CD14-positive monocyte (primary cell): ENCODE measurements around the gene EEA1. TPM values are rescaled to one million over a fixed set of nuclear protein-coding genes. Genes with fewer than 3 reads are reported as not detected.

Experiments
- DNase-seq, 3 donors: peaks; one replicate each; pipeline ENCODE4 v3.0.0-alpha.2; 2011 to 2022
- H2AFZ ChIP-seq: 2 replicates; pipeline ENCODE4 v1.6.0; 2012; ENCODE audit warnings: mild to moderate bottlenecking, low read depth, low read length, inconsistent platforms; ENCODE audit not compliant: insufficient read depth, poor library complexity, severe bottlenecking
- H3K27ac ChIP-seq, 2 donors: 1 replicate in 1 of 2; 2 replicates in 1 of 2; pipeline ENCODE4 v1.5.1; 2012 to 2013; ENCODE audit warnings: low read length in 2 of 2, control low read depth in 1 of 2, inconsistent platforms in 1 of 2, low read depth in 1 of 2, mild to moderate bottlenecking in 1 of 2
- H3K27me3 ChIP-seq, 2 donors: one replicate each; pipeline versions ENCODE4 v1.6.0 to v1.6.1; 2011 to 2013; ENCODE audit warnings: low read length in 2 of 2; ENCODE audit not compliant: control insufficient read depth in 2 of 2, insufficient read depth in 2 of 2
- H3K36me3 ChIP-seq, 2 donors: replicated peaks in 1 of 2; 1 replicate in 1 of 2; 2 replicates in 1 of 2; pipeline versions ENCODE4 v1.5.1 to v1.6.1; 2012 to 2013; ENCODE audit warnings: low read length in 2 of 2, control low read depth in 1 of 2, inconsistent platforms in 1 of 2, mild to moderate bottlenecking in 1 of 2; ENCODE audit not compliant: insufficient read depth in 2 of 2, control insufficient read depth in 1 of 2
- H3K4me1 ChIP-seq, 2 donors: 1 replicate in 1 of 2; 2 replicates in 1 of 2; pipeline versions ENCODE4 v1.5.1 to v1.6.1; 2012 to 2013; ENCODE audit warnings: low read length in 2 of 2, control low read depth in 1 of 2, inconsistent platforms in 1 of 2, mild to moderate bottlenecking in 1 of 2, moderate library complexity in 1 of 2; ENCODE audit not compliant: insufficient read depth in 2 of 2, control insufficient read depth in 1 of 2
- H3K4me2 ChIP-seq: replicated peaks from 2 replicates; pipeline ENCODE3; 2012; ENCODE audit warnings: low read length, moderate library complexity, mild to moderate bottlenecking; ENCODE audit not compliant: poor library complexity, severe bottlenecking; ENCODE audit errors: extremely low read depth
- H3K4me3 ChIP-seq, 3 experiments: fragments of 200-600 bp in 1 of 3; sonication (generic) in 1 of 3; replicated peaks in 1 of 3; 1 replicate in 2 of 3; 2 replicates in 1 of 3; pipeline ENCODE4 v1.5.1; 2011 to 2013; ENCODE audit warnings: low read length in 3 of 3, mild to moderate bottlenecking in 3 of 3, control low read depth in 2 of 3, low read depth in 2 of 3, inconsistent platforms in 1 of 3, moderate library complexity in 1 of 3
- H3K79me2 ChIP-seq: 2 replicates; pipeline ENCODE4 v1.6.0; 2012; ENCODE audit warnings: mild to moderate bottlenecking, control low read depth, inconsistent platforms, low read length, moderate library complexity; ENCODE audit not compliant: insufficient read depth
- H3K9ac ChIP-seq: 2 replicates; pipeline ENCODE4 v1.6.0; 2017; ENCODE audit warnings: low read length, mild to moderate bottlenecking; ENCODE audit not compliant: insufficient read depth, poor library complexity, severe bottlenecking
- H3K9me3 ChIP-seq, 2 donors: replicated peaks in 1 of 2; 1 replicate in 1 of 2; 2 replicates in 1 of 2; pipeline versions ENCODE4 v1.5.1 to v1.6.1; 2012 to 2013; ENCODE audit warnings: low read length in 2 of 2, control low read depth in 1 of 2; ENCODE audit not compliant: control insufficient read depth in 1 of 2, insufficient read depth in 1 of 2
- H4K20me1 ChIP-seq: 2 replicates; pipeline ENCODE4 v1.6.0; 2012; ENCODE audit warnings: mild to moderate bottlenecking, low read length, control low read depth, moderate library complexity; ENCODE audit not compliant: insufficient read depth
- H3K27ac Mint-ChIP-seq, 7 donors: one replicate each; pipeline ENCODE4 v1.8.0; 2020; ENCODE audit warnings: mild to moderate bottlenecking in 7 of 7, mixed read lengths in 7 of 7, moderate library complexity in 6 of 7, inconsistent platforms in 2 of 7
- H3K27me3 Mint-ChIP-seq, 3 donors: one replicate each; pipeline ENCODE4 v1.8.0; 2021 to 2022; ENCODE audit warnings: low read depth in 3 of 3, mild to moderate bottlenecking in 3 of 3, mixed read lengths in 3 of 3, moderate library complexity in 3 of 3, inconsistent platforms in 1 of 3
- H3K36me3 Mint-ChIP-seq, 2 donors: one replicate each; pipeline ENCODE4 v1.8.0; 2020; ENCODE audit warnings: mixed read lengths in 2 of 2, inconsistent platforms in 1 of 2, mild to moderate bottlenecking in 1 of 2
- H3K4me1 Mint-ChIP-seq: one replicate; pipeline ENCODE4 v1.8.0; 2020; ENCODE audit warnings: mild to moderate bottlenecking, mixed read lengths
- H3K4me3 Mint-ChIP-seq, 2 donors: one replicate each; pipeline ENCODE4 v1.8.0; 2020; ENCODE audit warnings: mild to moderate bottlenecking in 2 of 2, mixed read lengths in 2 of 2, moderate library complexity in 1 of 2
- H3K9me3 Mint-ChIP-seq, 7 donors: one replicate each; pipeline ENCODE4 v1.8.0; 2020 to 2022; ENCODE audit warnings: mixed read lengths in 7 of 7, mild to moderate bottlenecking in 6 of 7, moderate library complexity in 6 of 7, inconsistent platforms in 2 of 7
- WGBS: methylation state at CpG from one replicate; pipeline ENCODE4 v1.1.5; 2013; ENCODE audit warnings: missing lambda C conversion rate; ENCODE audit not compliant: insufficient coverage; 5-methylcytosine and 5-hydroxymethylcytosine counted together
- intact Hi-C, 2 donors: fragments of 100-400 bp; cut with micrococcal nuclease; formaldehyde crosslinking; loops; one replicate each; pipeline versions ENCODE4 v1.15.0 to v1.15.1; 2023
- polyA plus RNA-seq, 3 donors: library from polyadenylated mRNA; depleted of rRNA in 1 of 3; unstranded in 2 of 3; stranded (reverse) in 1 of 3; fragments of 300-500 nt in 2 of 3; fragments of >200 nt in 1 of 3; fragmentation: Illumina TruSeq in 2 of 3; gene quantifications; 1 replicate in 2 of 3; 2 replicates in 1 of 3; pipeline ENCODE4 v1.2.3, GENCODE V29; 2012 to 2021
- TF ChIP-seq, protein P1 (sequence below): fragments of 200-600 bp; IDR thresholded peaks from one replicate; pipeline ENCODE4 v1.8.0; 2022; ENCODE audit warnings: antibody characterized with exemption, mild to moderate bottlenecking

The EEA1 gene
- polyA plus RNA-seq, 3 donors: 3.0 to 10.7 (median 3.6) TPM

DNA sequence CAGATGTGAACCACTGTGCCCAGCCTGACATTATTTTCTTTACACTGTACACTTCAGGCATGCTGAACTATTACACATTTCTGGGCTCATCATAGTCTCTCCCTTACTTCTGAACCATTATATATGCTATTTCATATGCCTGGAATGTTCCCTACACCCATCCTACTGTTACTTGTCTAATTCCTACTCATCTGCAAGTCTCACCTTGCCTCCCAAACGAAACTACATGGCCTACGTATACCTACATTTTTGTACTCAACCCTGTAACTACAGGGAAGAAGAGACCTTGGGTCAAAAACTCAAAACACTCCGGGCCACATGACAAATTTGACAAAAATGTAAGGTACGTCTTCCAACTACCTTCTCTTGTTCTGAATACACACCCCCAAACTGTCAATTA, 9.5 kb upstream of the EEA1 start:
- H3K79me2 ChIP-seq: no peaks in the 10 kb centered on the region
- Mint-ChIP-seq H3K9me3 (peaks cover 3 to 14% (median 11%) of the 10 kb centered on the region in 7 donors), H3K4me1 (peaks cover 5% of the 10 kb centered on the region), H3K27ac (no peak overlapping the region), H3K4me3 (no peak overlapping the region), H3K27me3 (peaks cover 0 to 2% (median 0%) of the 10 kb centered on the region in 3 donors), H3K36me3 (peaks cover 0 to 2% of the 10 kb centered on the region in 2 donors)
- no peak for DNase-seq
- H4K20me1 ChIP-seq: no peaks in the 10 kb centered on the region
- no peaks in the 10 kb centered on the region for H3K36me3 ChIP-seq
- H2AFZ ChIP-seq: no peak overlapping the region
- no peak overlapping the region for H3K9ac ChIP-seq
- TF ChIP-seq, protein P1, sequence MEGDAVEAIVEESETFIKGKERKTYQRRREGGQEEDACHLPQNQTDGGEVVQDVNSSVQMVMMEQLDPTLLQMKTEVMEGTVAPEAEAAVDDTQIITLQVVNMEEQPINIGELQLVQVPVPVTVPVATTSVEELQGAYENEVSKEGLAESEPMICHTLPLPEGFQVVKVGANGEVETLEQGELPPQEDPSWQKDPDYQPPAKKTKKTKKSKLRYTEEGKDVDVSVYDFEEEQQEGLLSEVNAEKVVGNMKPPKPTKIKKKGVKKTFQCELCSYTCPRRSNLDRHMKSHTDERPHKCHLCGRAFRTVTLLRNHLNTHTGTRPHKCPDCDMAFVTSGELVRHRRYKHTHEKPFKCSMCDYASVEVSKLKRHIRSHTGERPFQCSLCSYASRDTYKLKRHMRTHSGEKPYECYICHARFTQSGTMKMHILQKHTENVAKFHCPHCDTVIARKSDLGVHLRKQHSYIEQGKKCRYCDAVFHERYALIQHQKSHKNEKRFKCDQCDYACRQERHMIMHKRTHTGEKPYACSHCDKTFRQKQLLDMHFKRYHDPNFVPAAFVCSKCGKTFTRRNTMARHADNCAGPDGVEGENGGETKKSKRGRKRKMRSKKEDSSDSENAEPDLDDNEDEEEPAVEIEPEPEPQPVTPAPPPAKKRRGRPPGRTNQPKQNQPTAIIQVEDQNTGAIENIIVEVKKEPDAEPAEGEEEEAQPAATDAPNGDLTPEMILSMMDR: no peak
- peaks cover 0 to 8% of the 10 kb centered on the region in 2 donors for H3K4me1 ChIP-seq
- H3K9me3 ChIP-seq: peaks cover 0 to 4% of the 10 kb centered on the region in 2 donors
- 88% methylated on average over 2 of the region's 4 CpGs for WGBS
- H3K27ac ChIP-seq: no peak overlapping the region
- no peaks in the 10 kb centered on the region for H3K27me3 ChIP-seq
- H3K4me2 ChIP-seq: no peak overlapping the region
- intact Hi-C loops: loop anchor here in 1 of 2 donors (10.0 kb wide), 1 partner anchor 104 kb away; no protein-coding TSS in a partner anchor
- H3K4me3 ChIP-seq: no peak overlapping the region

DNA sequence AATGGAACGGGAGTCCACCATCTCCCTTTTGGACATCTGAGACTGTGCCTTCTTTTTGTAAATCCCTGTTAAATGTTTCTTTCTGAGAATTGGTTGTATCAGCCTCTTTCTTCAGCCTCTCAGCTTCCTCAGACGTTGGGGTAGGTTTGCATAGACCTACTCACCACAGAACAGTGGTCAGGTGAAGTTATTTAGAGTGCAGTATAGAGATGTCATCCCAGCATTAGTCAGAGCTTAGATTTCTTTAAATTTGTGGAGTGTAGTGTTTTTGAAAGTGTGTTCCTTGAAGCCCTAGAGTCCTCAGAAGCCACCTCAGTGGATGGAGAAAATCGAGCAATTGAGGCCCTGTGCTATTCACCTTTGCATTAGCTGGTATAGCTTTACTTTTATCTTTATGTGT, 8.9 kb upstream of the EEA1 start:
- no peak overlapping the region for H3K27ac ChIP-seq
- H3K27me3 ChIP-seq: no peaks in the 10 kb centered on the region
- H2AFZ ChIP-seq: no peak overlapping the region
- no peaks in the 10 kb centered on the region for H4K20me1 ChIP-seq
- H3K4me2 ChIP-seq: no peak overlapping the region
- no peak overlapping the region for H3K4me3 ChIP-seq
- Mint-ChIP-seq H3K27me3 (peaks cover 0 to 2% (median 0%) of the 10 kb centered on the region in 3 donors), H3K4me1 (peaks cover 5% of the 10 kb centered on the region), H3K4me3 (no peak overlapping the region), H3K27ac (peak overlapping the region in 1 of 7 donors; percentile 1), H3K36me3 (peaks cover 0 to 2% of the 10 kb centered on the region in 2 donors), H3K9me3 (peaks cover 3 to 14% (median 11%) of the 10 kb centered on the region in 7 donors)
- no peak overlapping the region for H3K9ac ChIP-seq
- H3K9me3 ChIP-seq: peaks cover 0 to 4% of the 10 kb centered on the region in 2 donors
- TF ChIP-seq, protein P1: no peak
- no peaks in the 10 kb centered on the region for H3K36me3 ChIP-seq
- no peaks in the 10 kb centered on the region for H3K79me2 ChIP-seq
- no peak for DNase-seq
- peaks cover 0 to 8% of the 10 kb centered on the region in 2 donors for H3K4me1 ChIP-seq
- intact Hi-C loops: loop anchor here in 1 of 2 donors (10.0 kb wide), 1 partner anchor 103 kb away; no protein-coding TSS in a partner anchor
- no CpG with 5 or more reads among the region's 3 CpGs for WGBS
